Effector CD8-positive, alpha-beta T cell (primary cell): ENCODE data around the gene TOMM40L.
A peak's percentile ranks its signal among the peaks of the same experiment; 100 is the strongest.

Experiments used
- DNase-seq: peaks from one replicate; lab custom pipeline; 2025; lab: John Stamatoyannopoulos, UW

The TOMM40L gene

GRCh38 chr1:161197560-161198193, 28.2 kb upstream of the TOMM40L start:
- DNase-seq: no peak

- DNase-seq: no peak
These were observed 27.5 kb upstream of the TOMM40L start for GRCh38 chr1:161198194-161198896.

- DNase-seq: no peak
These were observed 26.9 kb upstream of the TOMM40L start, which contains the start of gene ADAMTS4 for GRCh38 chr1:161198897-161199431. TSS of gene ADAMTS4 (minus strand) at chr1:161199054. CDS start at chr1:161198627, 427 bp downstream.

GRCh38 chr1:161199506-161200139, 26.2 kb upstream of the TOMM40L start:
- no peak for DNase-seq

DNA sequence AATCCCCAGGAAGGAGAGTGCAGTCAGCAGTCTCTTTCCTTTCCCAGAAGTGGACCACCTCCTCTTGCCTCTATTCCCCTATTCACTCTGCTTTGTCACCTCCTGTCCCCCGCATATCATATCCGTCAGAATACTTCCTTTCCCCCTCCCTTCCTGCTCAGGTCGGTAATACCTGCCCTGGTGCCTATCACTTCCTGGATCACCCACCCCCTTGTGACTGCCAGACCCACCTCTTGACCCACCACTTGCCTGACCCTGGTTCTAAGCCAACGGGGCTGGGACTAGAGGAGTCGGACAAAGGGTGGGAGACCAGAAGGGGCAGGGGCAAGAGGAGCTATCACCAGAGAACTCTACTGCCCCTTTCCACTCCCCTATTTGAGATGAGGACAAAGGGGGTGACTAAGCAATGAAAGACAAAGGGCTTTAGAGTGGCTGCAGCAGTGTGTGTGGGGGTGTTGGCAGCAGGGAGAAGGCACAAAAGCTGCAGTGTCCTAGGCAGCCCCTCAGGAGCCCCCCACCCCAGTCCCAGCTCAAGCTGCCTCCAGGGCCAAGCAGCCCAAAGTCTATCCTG, 25.4 kb upstream of the TOMM40L start:
- no peak for DNase-seq

DNA sequence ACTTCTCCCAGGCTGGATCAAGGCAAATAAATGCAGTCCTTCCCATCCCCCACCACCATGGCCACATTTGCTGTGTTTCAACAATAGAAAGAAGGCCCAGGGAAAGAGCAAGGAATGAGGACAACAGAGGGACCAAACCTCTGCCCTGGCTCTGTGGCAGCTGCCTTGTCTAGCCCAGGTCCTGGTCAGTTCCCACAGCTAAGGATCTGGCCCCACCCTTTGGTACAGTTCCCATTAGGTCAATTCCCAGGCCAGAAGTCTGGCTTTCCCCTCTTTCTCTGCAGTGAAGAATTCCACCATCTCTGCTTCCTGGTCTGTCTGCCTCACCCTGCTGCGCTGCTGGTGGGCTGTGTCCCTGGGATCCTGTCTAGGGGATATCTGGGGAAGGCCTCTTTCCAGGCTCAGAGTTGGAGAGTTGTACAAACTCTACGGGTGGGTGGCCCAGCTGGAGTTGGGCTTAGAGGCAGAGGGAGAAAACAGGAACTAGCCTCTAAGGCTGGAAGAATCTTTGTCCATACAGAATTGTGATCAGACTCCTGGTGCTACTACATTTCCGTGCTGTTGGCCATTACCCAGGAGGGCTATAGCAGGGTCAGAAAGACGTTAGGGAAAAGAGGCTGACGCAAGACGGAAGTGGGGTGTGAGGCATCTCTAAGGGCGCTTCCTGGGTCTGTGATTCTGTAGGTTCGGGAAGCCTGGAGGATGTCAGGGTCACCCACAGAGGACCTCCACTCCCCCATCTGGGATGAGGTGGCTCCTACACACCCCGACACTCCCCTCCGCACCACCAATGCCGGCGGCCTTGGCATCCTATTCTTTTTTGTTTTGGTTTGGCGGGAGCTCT, 24.6 kb upstream of the TOMM40L start:
- no peak for DNase-seq

- peak; percentile 91 for DNase-seq
These were observed 23.8 kb upstream of the TOMM40L start, which contains the start of gene NDUFS2 for GRCh38 chr1:161201836-161202712. TSS of gene NDUFS2 (plus strand) at chr1:161202367. CDS start at chr1:161202386, 19 bp downstream.

DNA sequence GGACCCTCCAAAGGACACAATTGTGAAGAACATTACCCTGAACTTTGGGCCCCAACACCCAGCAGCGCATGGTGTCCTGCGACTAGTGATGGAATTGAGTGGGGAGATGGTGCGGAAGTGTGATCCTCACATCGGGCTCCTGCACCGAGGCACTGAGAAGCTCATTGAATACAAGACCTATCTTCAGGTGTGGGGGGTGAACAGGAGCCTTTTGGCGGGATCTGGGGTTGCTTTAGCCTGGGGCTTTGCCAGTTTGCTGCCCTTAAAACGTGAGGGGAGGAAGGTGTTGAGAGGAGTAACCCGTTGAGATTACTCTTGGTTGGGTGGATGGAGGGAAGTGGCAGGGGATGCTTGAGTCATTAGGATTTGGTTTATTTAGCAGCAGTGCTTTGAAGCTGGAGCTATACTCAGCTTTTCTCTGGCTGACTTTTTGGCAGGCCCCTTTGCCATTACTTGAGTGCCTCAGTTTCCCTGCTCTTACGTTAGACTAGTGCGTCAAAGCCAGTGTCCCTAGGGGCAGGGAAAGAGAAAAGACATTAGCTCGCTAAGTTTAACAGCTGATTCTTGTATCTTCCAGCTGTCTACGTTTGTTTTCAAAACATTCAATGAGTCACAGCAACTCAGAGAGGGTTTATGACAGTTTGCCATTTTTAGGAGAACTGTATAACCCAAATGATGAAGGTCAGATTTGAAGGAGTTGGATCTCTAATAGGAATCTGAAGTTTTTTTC, 19.3 kb upstream of the TOMM40L start:
- DNase-seq: no peak

- DNase-seq: no peak
These were observed 18.7 kb upstream of the TOMM40L start for GRCh38 chr1:161207173-161207572.

DNA sequence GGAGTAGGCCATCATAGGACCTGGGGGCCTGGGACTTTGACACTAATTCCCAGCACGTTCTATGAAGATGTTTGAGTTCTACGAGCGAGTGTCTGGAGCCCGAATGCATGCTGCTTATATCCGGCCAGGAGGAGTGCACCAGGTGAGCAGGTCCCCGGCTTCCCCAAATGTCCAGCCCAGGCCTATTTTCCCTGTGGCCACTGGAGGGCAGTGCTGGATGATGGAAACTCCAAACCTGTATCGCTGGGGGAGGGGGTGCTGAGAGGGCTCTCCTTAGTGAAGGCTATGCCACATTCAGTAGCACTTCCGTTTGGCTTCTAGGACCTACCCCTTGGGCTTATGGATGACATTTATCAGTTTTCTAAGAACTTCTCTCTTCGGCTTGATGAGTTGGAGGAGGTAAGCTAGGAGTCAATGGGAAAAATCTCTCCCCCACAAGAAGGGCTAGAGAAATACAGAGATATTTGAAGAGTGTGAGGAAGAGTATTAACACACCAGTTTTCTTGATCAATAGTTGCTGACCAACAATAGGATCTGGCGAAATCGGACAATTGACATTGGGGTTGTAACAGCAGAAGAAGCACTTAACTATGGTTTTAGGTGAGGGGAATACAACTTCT, 16.0 kb upstream of the TOMM40L start:
- peak; percentile 60 for DNase-seq

GRCh38 chr1:161214369-161214768, 11.5 kb upstream of the TOMM40L start:
- no peak for DNase-seq

DNA sequence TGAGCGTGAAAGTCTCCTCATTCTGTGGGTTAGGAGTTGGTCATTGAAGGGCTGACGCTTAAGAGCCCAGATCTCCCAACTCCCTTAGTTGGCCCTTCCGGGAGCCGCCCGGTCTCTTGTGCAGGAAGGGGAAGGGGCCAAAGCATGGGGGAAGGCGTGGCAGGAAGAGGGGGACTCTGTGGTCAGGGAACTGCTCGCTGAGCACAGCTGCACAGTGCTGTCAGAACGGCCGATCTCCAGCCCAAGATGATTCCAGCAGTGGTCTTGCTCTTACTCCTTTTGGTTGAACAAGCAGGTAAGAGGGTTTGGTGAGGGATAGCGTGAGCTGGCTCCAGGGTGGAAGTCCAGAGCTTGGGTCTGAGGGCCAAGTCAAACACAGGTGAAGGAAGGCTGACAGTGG, 10.8 kb upstream of the TOMM40L start, which contains the start of gene FCER1G:
TSS of gene FCER1G (plus strand) at position 220 of the 400 bp plus-strand sequence. CDS start at position 247, 27 bp downstream.
- no peak for DNase-seq

- DNase-seq: no peak
These were observed 8.7 kb upstream of the TOMM40L start for GRCh38 chr1:161216945-161217712.

DNA sequence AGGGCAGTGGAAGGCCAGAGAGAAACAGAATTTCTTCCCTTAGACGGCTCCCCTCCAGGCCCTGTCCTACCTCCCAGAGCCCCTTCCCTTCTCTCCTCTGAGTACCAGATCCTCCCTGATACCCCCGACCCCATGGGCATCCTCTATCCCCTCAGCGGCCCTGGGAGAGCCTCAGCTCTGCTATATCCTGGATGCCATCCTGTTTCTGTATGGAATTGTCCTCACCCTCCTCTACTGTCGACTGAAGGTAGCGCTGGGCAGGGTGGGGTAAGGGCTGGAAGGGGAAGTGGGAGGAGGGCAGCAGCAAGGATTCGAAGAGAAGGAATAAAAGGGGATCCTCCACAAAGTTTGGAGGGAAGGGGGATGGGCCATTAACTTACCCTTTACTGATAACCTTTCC, 8.0 kb upstream of the TOMM40L start:
- DNase-seq: no peak

DNA sequence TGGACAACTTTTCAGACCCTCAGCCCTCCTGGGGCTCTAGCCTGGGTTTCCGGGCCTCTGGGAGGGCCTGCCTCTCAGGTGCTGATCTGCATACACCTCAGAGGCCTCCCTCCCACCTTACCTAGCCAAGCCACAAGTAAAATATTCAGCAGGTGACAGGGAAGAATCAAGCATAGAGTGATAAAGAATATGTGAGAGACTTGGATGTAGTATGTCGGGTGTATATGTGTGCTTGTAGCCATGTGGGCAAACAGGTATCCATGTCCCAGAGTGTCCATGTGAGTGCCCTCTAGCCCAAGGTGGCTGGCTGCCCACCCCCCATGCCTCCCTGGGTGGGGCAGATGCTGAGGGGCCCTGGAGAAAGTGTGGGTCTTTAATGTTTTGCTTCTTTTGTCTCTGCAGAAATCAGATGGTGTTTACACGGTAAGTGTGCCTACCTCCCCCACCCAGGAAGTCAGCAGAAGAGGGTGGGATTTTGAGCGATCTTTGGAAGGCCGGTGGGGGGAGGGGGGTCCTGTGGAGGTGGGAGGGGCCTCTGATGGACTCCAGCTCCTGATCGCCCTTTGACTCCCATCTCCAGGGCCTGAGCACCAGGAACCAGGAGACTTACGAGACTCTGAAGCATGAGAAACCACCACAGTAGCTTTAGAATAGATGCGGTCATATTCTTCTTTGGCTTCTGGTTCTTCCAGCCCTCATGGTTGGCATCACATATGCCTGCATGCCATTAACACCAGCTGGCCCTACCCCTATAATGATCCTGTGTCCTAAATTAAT, 7.4 kb upstream of the TOMM40L start:
- no peak for DNase-seq

DNA sequence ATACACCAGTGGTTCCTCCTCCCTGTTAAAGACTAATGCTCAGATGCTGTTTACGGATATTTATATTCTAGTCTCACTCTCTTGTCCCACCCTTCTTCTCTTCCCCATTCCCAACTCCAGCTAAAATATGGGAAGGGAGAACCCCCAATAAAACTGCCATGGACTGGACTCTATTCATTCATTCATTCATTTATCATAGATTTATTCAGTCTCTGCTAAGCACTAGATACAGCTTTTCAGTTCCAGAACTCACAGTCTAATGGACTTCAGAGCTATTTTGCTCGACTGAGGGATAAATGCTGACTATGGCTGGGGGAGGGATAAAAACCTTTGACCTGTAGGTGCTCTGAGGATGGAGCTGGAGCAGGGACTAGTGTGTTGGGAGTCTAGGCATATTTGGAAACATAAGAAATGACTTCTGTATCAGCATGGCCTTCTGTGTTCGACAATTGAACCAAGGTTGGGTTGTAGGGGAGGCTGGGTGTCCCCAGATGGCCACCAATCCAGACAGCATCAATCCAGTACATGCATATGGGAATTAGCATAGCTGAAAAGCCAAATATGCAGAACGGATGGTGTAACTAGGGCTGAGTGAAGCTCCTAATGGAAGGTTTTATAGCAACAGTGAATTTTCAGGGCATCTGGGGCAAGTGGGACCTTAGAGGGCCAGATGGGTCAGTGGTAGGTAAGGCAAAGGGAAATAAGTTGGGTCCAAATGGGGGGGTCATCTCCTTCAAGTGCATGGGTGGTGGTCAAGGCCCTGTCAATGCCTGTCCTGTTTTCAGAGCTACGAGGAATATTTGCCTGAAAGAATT, 6.6 kb upstream of the TOMM40L start:
- no peak for DNase-seq

- no peak for DNase-seq
These were observed 5.9 kb upstream of the TOMM40L start for GRCh38 chr1:161220002-161220401.
